ENCODE data around the gene FOXC1. TPM values are rescaled to one million over a fixed set of nuclear protein-coding genes. Genes with fewer than 3 reads are reported as not detected.

The FOXC1 gene
- total RNA-seq, 1 experiment from 2014 or later = 16.7 TPM

DNA sequence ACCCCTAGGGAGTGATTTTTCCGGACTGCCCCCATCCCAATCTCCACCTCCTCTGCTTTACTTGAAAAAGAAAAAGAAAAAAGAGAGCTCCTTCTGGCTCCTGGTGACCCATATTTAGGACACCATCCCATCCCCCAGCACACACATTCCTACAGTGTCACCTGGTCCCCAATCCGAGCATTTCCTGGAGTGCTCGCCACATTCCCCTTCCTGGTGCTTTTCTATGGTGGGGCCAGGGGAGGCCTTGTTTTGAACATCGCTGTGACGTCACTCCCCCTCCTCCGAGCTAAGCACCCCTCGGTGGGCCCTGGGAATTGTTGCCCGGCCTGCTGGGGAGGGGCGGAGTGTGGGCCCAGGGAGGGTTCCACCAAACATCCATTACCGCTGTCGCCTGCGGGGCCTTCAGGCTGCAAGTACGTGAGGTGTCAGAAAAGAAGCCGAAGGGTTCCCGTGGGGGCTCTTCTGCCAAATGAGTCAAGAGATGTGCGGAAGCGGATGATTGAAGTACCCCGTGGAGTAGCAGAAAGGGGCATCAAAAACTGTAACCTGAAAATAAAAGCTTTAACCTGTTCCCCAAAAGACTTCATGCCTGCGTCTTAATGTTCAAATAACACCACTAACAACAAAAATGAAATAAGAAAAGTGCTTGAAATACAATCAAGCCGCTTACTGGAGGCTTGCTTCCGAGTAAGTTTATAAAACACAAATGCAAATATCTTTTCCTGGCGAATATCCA is 2.8 kb upstream of the FOXC1 start:
- POLR2A ChIA-PET = interaction anchor here (0.6 to 1.4 kb wide), 6 partner anchors 9 to 1090 kb away, joined by 3 to 7 read pairs (median 3); no protein-coding TSS in a partner anchor
- Mint-ChIP-seq H3K4me1 (ENCODE audit: insufficient read depth, unreplicated experiment) (no peaks in the 10 kb centered on the region), H3K36me3 (ENCODE audit: insufficient read depth, unreplicated experiment) (no peaks in the 10 kb centered on the region), H3K27ac (ENCODE audit: low read depth, unreplicated experiment) (no peak overlapping the region), H3K4me3 (ENCODE audit: unreplicated experiment) (peak overlapping the region; percentile 25), H3K9me3 (ENCODE audit: unreplicated experiment) (no peaks in the 10 kb centered on the region), H3K27me3 (ENCODE audit: insufficient read depth, unreplicated experiment) (no peaks in the 10 kb centered on the region)
- intact Hi-C loops (cut with micrococcal nuclease) = no loop called here
- DNase-seq (ENCODE audit: unreplicated experiment) = no peak
- TF ChIP-seq, protein P1, sequence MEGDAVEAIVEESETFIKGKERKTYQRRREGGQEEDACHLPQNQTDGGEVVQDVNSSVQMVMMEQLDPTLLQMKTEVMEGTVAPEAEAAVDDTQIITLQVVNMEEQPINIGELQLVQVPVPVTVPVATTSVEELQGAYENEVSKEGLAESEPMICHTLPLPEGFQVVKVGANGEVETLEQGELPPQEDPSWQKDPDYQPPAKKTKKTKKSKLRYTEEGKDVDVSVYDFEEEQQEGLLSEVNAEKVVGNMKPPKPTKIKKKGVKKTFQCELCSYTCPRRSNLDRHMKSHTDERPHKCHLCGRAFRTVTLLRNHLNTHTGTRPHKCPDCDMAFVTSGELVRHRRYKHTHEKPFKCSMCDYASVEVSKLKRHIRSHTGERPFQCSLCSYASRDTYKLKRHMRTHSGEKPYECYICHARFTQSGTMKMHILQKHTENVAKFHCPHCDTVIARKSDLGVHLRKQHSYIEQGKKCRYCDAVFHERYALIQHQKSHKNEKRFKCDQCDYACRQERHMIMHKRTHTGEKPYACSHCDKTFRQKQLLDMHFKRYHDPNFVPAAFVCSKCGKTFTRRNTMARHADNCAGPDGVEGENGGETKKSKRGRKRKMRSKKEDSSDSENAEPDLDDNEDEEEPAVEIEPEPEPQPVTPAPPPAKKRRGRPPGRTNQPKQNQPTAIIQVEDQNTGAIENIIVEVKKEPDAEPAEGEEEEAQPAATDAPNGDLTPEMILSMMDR (IDR thresholded peaks at IDR 0.05; ENCODE audit: unreplicated experiment) = no peak
- no TSS peak for BruUV-seq (replicated peaks)
- CTCF ChIA-PET = interaction anchor here (0.5 to 3.6 kb wide), 14 partner anchors 9 to 1088 kb away, joined by 3 to 25 read pairs (median 4); no protein-coding TSS in a partner anchor

DNA sequence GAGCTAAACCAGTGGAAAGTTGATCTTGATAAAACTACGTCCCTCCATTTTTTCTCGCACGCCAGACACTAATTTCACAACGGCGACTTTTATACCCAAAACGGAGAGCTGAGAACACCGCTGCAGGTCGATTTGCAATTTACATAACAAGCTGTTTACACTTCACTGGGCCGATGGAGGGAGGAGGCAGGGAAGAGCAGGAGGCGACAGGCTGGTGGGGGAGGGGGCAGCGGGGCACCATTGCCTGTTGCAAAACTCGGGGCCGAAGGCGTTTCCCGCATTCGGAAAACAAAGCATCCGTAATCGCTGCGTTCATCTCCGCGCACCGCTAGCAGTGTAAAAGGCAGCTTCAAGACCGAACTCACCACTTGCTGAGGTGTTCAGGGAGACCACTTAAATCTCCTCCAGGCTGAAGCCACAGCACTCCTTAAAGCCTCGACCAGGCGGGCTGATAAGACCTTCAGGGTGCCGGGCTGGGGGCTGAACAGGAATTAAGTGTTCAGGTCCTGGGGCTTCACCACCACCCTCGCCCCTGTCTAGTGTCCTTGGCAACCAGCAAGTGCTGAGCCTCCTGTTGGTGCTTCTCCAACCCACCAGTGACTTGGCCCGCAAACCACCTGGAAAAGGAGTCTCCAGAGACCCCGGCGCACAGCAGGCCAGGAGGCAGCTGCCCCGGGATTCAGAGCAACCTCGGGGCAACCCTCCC is 2.0 kb upstream of the FOXC1 start:
- TF ChIP-seq, protein P1 (IDR thresholded peaks at IDR 0.05; ENCODE audit: unreplicated experiment) = no peak
- ChIA-PET CTCF (interaction anchor here (0.6 to 3.6 kb wide), 10 partner anchors 10 to 1158 kb away, joined by 3 to 25 read pairs (median 4); no protein-coding TSS in a partner anchor), POLR2A (interaction anchor here (0.6 to 1.4 kb wide), 3 partner anchors 490 to 1090 kb away, joined by 3 to 7 read pairs (median 3); no protein-coding TSS in a partner anchor)
- DNase-seq (ENCODE audit: unreplicated experiment) = no peak
- Mint-ChIP-seq H3K27me3 (ENCODE audit: insufficient read depth, unreplicated experiment) (no peaks in the 10 kb centered on the region), H3K9me3 (ENCODE audit: unreplicated experiment) (no peaks in the 10 kb centered on the region), H3K4me1 (ENCODE audit: insufficient read depth, unreplicated experiment) (no peaks in the 10 kb centered on the region), H3K36me3 (ENCODE audit: insufficient read depth, unreplicated experiment) (no peaks in the 10 kb centered on the region), H3K27ac (ENCODE audit: low read depth, unreplicated experiment) (no peak overlapping the region), H3K4me3 (ENCODE audit: unreplicated experiment) (peak overlapping the region; percentile 92)
- intact Hi-C loops (cut with micrococcal nuclease) = no loop called here
- no TSS peak for BruUV-seq (replicated peaks)

DNA sequence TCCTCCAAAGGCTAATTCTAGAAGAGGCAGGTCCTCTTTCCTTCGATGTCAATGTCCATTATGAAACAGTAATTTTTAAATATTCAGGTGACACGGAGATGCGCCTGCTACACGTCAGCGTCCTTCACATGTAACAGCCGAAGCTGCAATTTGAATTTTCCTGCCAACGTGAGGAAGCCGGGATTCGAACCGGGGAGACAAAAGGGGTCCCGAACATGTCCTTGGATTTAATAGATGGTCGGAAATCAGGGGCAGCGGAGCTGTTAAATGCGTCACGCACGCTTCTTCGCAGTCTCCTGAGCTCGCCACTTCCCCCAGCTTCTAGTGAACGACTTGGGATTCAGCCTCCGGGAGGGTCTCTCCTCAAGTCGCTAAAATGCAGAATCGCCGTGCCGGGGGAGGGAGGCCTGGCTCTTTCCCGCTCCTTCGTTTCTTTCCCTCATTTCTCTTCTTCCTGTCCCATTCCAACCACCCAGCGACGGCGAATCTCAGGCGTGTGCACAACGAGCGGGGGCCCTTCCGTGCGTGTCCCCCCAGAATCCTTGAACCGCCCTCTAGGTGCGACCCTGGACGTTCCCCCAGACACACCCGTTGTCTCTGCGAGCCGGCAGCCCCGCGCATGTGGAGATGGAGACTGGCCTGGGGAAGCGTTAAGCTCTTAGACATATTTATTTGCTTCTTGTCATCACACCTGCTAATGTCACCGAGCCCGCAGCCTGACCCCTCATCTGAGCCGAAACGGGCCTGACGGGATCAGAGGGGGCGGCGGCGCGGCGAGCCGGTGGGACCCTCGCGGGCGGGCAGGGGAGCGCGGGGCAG is 1.3 kb upstream of the FOXC1 start:
- H3K4me1 Mint-ChIP-seq (ENCODE audit: insufficient read depth, unreplicated experiment) = no peaks in the 10 kb centered on the region
- TF ChIP-seq, protein P1 (IDR thresholded peaks at IDR 0.05; ENCODE audit: unreplicated experiment) = no peak
- peak overlapping the region; percentile 92 for H3K4me3 Mint-ChIP-seq (ENCODE audit: unreplicated experiment)
- ChIA-PET CTCF (interaction anchor here (0.6 to 3.6 kb wide), 9 partner anchors 12 to 1157 kb away, joined by 3 to 25 read pairs (median 3); no protein-coding TSS in a partner anchor), POLR2A (interaction anchor here (0.7 to 1.4 kb wide), 2 partner anchors 489 to 496 kb away, joined by 3 to 7 read pairs; no protein-coding TSS in a partner anchor)
- peak overlapping the region; percentile 66 for H3K27ac Mint-ChIP-seq (ENCODE audit: low read depth, unreplicated experiment)
- H3K36me3 Mint-ChIP-seq (ENCODE audit: insufficient read depth, unreplicated experiment) = peaks cover 6% of the 10 kb centered on the region
- H3K27me3 Mint-ChIP-seq (ENCODE audit: insufficient read depth, unreplicated experiment) = no peaks in the 10 kb centered on the region
- TSS peak; percentile 60 for BruUV-seq (replicated peaks)
- DNase-seq (ENCODE audit: unreplicated experiment) = no peak
- intact Hi-C loops (cut with micrococcal nuclease) = loop anchor here (1.0 kb wide), 1 partner anchor 429 kb away; no protein-coding TSS in a partner anchor
- H3K9me3 Mint-ChIP-seq (ENCODE audit: unreplicated experiment) = no peaks in the 10 kb centered on the region
